Lower leg skin (tissue), 4 donors: ENCODE measurements around the gene AUTS2. TPM values are rescaled to one million over a fixed set of nuclear protein-coding genes. Genes with fewer than 3 reads are reported as not detected.

Source experiments
- DNase-seq, 2 donors: peaks; one replicate each; pipeline ENCODE4 v3.0.0-alpha.2; 2019; ENCODE audit warnings: low spot score in 2 of 2
- H3K4me3 ChIP-seq: fragments of 200-600 bp; sonication (generic); 2 replicates; pipeline ENCODE4 v1.5.1; 2017; ENCODE audit warnings: mild to moderate bottlenecking, low read depth; ENCODE audit not compliant: poor library complexity, severe bottlenecking
- POLR2A ChIP-seq, 2 donors: fragments of 450-650 bp; IDR thresholded peaks; one replicate each; pipeline ENCODE4 v1.6.1; 2016 to 2017; ENCODE audit warnings: antibody characterized with exemption in 2 of 2, mild to moderate bottlenecking in 1 of 2, moderate library complexity in 1 of 2
- WGBS, 2 donors: methylation state at CpG; one replicate each; pipeline ENCODE4 v1.1.5; 2018; 5-methylcytosine and 5-hydroxymethylcytosine counted together
- intact Hi-C: fragments of 100-400 bp; cut with DNase I; formaldehyde crosslinking; loops from one replicate; pipeline ENCODE4 v1.15.0; 2023; ENCODE audit warnings: low total_unique reads
- total RNA-seq, 4 donors: library from RNA; depleted of rRNA; stranded (reverse); fragments of >200 nt; gene quantifications; one replicate each; pipeline ENCODE4 v1.1.0, GENCODE V29; 2016
- TF ChIP-seq, protein P1 (sequence below), 3 donors: fragments of 450-650 bp; IDR thresholded peaks; one replicate each; pipeline ENCODE4 v1.5.1; 2016; ENCODE audit warnings: antibody characterized with exemption in 3 of 3, mild to moderate bottlenecking in 3 of 3, moderate library complexity in 2 of 3

Gene AUTS2
- total RNA-seq, 4 donors from 2014 or later = 30.8 to 41.9 (median 40.5) TPM

DNA sequence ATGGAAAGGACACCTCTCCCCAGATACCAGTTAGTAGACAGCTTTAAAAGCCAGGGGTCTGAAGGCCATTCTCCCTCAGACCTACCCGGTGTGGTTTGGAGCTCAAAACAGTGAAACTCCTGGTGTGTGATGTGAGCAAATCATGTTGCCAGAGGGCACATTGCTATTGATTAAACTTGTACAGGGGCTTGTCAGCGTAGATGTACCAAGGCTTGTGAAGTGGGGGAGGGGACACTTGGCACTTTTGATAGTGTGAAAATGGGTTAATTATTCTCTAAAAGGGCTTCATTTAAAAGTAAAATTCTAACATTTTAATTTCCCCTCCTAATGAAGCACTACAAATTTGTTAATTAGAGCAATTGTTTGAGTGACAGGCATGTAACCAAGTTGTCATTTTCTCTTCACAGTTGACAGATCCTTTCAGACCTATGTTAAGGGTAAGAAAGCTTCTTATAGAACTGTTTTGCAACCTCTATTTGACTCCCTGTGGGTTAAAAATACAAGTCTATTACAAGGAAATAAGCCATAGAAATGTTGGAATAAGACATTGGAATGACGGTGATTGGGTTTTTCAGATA lies 1176.8 kb downstream of the AUTS2 start:
- 83 to 94% methylated on average over 3 of the region's 3 CpGs for WGBS, 2 donors
- no peak overlapping the region for H3K4me3 ChIP-seq
- DNase-seq = no peak
- intact Hi-C loops = no loop called here
- TF ChIP-seq, protein P1, sequence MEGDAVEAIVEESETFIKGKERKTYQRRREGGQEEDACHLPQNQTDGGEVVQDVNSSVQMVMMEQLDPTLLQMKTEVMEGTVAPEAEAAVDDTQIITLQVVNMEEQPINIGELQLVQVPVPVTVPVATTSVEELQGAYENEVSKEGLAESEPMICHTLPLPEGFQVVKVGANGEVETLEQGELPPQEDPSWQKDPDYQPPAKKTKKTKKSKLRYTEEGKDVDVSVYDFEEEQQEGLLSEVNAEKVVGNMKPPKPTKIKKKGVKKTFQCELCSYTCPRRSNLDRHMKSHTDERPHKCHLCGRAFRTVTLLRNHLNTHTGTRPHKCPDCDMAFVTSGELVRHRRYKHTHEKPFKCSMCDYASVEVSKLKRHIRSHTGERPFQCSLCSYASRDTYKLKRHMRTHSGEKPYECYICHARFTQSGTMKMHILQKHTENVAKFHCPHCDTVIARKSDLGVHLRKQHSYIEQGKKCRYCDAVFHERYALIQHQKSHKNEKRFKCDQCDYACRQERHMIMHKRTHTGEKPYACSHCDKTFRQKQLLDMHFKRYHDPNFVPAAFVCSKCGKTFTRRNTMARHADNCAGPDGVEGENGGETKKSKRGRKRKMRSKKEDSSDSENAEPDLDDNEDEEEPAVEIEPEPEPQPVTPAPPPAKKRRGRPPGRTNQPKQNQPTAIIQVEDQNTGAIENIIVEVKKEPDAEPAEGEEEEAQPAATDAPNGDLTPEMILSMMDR (IDR thresholded peaks at IDR 0.05) = no peak
- no peak for TF ChIP-seq POLR2A (IDR thresholded peaks at IDR 0.05)

DNA sequence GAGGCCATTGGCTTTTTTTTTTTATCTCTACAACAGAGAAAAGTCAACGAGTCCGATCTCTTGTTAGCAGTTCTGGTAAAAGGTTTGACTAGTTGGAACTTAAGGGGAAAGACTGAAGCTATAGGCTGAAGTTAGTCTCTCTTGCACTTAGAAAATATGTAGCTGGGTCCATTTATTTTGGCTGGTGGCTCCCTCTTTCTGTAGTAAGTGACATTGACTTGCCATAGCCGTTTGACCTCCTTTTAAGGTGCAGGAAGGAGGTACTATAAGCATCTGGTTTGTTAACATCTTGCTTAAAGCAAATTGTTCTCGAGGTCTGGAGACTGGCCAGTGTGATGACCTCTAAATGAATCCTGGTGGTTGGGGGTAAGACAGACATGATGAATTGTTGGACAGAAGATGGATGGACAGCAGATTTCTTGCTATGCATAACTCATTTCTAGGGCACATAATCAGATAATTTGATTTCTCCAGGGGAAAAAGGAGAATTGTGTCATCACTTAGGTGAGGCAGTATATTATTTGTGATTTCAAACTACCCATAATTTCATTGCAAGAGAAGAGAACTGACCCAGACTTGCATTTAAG lies 1177.4 kb downstream of the AUTS2 start:
- intact Hi-C loops = no loop called here
- no peak overlapping the region for H3K4me3 ChIP-seq
- WGBS, 2 donors = 75 to 79% methylated on average over 4 of the region's 4 CpGs
- DNase-seq = no peak
- TF ChIP-seq POLR2A (IDR thresholded peaks at IDR 0.05) = no peak
- TF ChIP-seq, protein P1 (IDR thresholded peaks at IDR 0.05) = no peak

DNA sequence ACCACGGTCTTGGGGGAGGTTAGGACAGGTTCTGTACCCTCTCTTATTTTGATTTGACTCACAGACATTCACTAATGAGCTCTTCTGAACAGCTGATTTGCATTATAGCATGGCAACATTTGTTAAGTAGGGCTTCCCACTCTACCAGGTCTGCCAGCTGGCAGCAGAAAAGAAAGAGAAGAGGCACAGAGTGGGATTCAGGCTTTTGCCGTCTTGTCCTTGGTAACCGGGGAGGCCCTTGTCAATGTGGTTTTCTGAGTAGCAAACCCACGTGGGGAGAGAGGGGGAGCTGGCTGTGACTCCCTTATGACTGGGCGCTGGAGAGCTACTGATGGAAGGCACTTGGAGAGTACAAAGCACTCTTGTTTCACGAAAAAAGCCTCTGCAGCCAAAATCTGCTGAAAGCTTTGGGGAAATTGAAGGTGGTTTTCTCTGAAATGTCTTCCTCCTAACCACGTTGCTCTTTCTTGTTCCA lies 1178.4 kb downstream of the AUTS2 start:
- 41 to 52% methylated on average over 7 of the region's 7 CpGs for WGBS, 2 donors
- DNase-seq = no peak
- no peak overlapping the region for H3K4me3 ChIP-seq
- intact Hi-C loops = no loop called here
- TF ChIP-seq, protein P1 (IDR thresholded peaks at IDR 0.05) = no peak
- no peak for TF ChIP-seq POLR2A (IDR thresholded peaks at IDR 0.05)

DNA sequence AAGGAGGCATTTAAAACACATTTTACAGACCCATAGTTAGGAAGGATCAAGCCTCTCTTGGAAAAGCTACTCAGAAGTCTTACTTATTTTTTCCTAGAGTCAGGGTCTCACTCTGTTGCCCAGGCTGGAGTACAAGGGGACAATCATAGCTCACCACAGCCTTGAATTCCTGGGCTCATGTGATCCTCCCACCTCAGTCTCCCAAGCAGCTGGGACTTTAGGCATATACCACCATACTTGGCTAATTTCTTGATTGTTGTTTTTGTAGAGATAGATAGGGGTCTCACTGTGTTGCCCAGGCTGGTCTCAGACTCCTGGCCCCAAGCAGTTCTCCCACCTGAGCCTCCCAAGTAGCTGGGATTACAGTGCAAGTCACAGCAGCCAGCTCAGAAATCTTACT lies 1179.0 kb downstream of the AUTS2 start:
- no peak overlapping the region for H3K4me3 ChIP-seq
- intact Hi-C loops = no loop called here
- no peak for DNase-seq
- no peak for TF ChIP-seq POLR2A (IDR thresholded peaks at IDR 0.05)
- TF ChIP-seq, protein P1 (IDR thresholded peaks at IDR 0.05) = no peak

DNA sequence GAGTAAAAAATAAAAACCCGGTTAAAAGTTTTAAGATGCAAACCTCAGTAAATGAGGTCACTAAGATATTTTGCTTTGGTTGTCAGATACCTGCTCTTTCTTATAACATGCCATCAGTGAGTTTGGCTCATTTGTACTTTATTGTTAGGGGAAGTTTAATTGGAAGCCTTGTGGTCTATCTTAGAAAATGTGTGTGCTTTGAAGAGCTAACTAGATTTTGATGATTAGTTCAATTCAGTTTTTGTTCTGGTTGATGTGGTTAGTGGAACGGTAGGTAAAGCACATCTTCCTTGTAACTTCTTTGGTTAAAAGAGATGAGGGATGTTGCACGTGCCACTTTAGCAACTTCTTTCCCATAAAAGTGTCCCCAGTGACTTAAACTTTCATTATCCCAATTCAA lies 1180.3 kb downstream of the AUTS2 start:
- 87 to 92% methylated on average over 3 of the region's 3 CpGs for WGBS, 2 donors
- TF ChIP-seq, protein P1 (IDR thresholded peaks at IDR 0.05) = no peak
- no peak for TF ChIP-seq POLR2A (IDR thresholded peaks at IDR 0.05)
- intact Hi-C loops = no loop called here
- no peak for DNase-seq
- no peak overlapping the region for H3K4me3 ChIP-seq

DNA sequence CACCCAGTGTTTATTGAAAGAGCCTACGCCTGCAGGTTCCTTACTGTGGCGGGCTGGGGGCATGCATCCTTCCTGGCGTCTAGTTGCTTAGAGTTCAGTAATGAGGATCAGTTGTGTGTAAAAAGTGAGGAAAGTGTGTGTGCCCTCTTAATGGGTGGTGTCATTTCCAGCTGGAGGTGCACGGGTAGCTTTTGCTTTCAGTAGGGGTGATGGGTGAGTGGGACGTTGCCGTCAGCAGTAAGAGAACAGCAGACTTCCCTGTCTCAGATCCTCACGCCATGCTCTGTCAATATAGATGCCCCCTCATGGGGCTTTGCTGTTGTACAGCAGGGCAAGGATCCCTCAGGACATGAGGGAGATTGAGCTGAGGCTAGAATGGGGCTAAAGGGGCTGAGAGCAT lies 1181.0 kb downstream of the AUTS2 start:
- WGBS, 2 donors = 92% methylated on average over 7 of the region's 7 CpGs
- intact Hi-C loops = no loop called here
- DNase-seq = no peak
- TF ChIP-seq, protein P1 (IDR thresholded peaks at IDR 0.05) = no peak
- TF ChIP-seq POLR2A (IDR thresholded peaks at IDR 0.05) = no peak
- H3K4me3 ChIP-seq = no peak overlapping the region
